HG02642 (cell line): Measurements from ENCODE around the gene DOK1.

ENCODE experiments used
- ATAC-seq: cut with Tn5 transposase; IDR thresholded peaks from one replicate; pipeline ENCODE4 v1.9.1; 2021; ENCODE audit warnings: mild to moderate bottlenecking; ENCODE audit not compliant: unreplicated experiment, poor library complexity

The DOK1 gene

GRCh38 chr2:74524955-74525716, 29.4 kb upstream of the DOK1 start:
- no peak for ATAC-seq

GRCh38 chr2:74525717-74526648, 28.5 kb upstream of the DOK1 start, which contains the start of gene DQX1:
Gene DQX1, minus strand, starts transcription at chr2:74526231. Its CDS starts 502 bp downstream, at chr2:74525729.
- no peak for ATAC-seq

GRCh38 chr2:74526649-74527230, 27.8 kb upstream of the DOK1 start:
- ATAC-seq = no peak

GRCh38 chr2:74527741-74528140, 26.8 kb upstream of the DOK1 start:
- ATAC-seq = no peak

- ATAC-seq = peak; percentile 14
These were observed 25.7 kb upstream of the DOK1 start for GRCh38 chr2:74528600-74529356.

GRCh38 chr2:74529357-74530238, 24.9 kb upstream of the DOK1 start, which contains the start of the genes AUP1 and HTRA2:
Gene AUP1, minus strand, starts transcription at chr2:74529706. Its CDS starts 77 bp downstream, at chr2:74529629.
Gene HTRA2, plus strand, starts transcription at chr2:74529933. Its CDS starts 74 bp downstream, at chr2:74530007.
- peak; percentile 81 for ATAC-seq

- peak; percentile 29 for ATAC-seq
These were observed 24.0 kb upstream of the DOK1 start for GRCh38 chr2:74530239-74531187.

GRCh38 chr2:74531666-74532065, 22.9 kb upstream of the DOK1 start:
- no peak for ATAC-seq

GRCh38 chr2:74532222-74532621, 22.3 kb upstream of the DOK1 start:
- ATAC-seq = no peak

GRCh38 chr2:74533464-74533863, 21.1 kb upstream of the DOK1 start:
- no peak for ATAC-seq

- no peak for ATAC-seq
These were observed 20.1 kb upstream of the DOK1 start for GRCh38 chr2:74534411-74534810.

GRCh38 chr2:74535440-74535965, 19.0 kb upstream of the DOK1 start:
- no peak for ATAC-seq

GRCh38 chr2:74536166-74536950, 18.2 kb upstream of the DOK1 start:
- ATAC-seq = no peak

GRCh38 chr2:74537140-74537539, 17.4 kb upstream of the DOK1 start:
- no peak for ATAC-seq

GRCh38 chr2:74538881-74539339, 15.6 kb upstream of the DOK1 start:
- no peak for ATAC-seq

- ATAC-seq = no peak
These were observed 14.2 kb upstream of the DOK1 start for GRCh38 chr2:74540291-74540690.

GRCh38 chr2:74542978-74543377, 11.5 kb upstream of the DOK1 start:
- ATAC-seq = no peak
